ENCODE results near the gene LRRC8A. TPM values are rescaled to one million over a fixed set of nuclear protein-coding genes. Genes with fewer than 3 reads are reported as not detected.

Gene LRRC8A
- total RNA-seq, 2 donors from 2014 or later: 45.3 to 65.9 TPM

DNA sequence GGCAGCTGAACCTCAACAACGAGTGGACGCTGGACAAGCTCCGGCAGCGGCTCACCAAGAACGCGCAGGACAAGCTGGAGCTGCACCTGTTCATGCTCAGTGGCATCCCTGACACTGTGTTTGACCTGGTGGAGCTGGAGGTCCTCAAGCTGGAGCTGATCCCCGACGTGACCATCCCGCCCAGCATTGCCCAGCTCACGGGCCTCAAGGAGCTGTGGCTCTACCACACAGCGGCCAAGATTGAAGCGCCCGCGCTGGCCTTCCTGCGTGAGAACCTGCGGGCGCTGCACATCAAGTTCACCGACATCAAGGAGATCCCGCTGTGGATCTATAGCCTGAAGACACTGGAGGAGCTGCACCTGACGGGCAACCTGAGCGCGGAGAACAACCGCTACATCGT lies 26.4 kb downstream of the LRRC8A start:
- peaks cover 6 to 61% of the 10 kb centered on the region in 2 donors for H3K4me1 ChIP-seq
- no peak overlapping the region for H3K27ac ChIP-seq
- H3K4me3 ChIP-seq: no peak overlapping the region
- no peaks in the 10 kb centered on the region for H3K27me3 ChIP-seq
- peaks cover 38% of the 10 kb centered on the region for H3K36me3 ChIP-seq
- TF ChIP-seq, protein P1, sequence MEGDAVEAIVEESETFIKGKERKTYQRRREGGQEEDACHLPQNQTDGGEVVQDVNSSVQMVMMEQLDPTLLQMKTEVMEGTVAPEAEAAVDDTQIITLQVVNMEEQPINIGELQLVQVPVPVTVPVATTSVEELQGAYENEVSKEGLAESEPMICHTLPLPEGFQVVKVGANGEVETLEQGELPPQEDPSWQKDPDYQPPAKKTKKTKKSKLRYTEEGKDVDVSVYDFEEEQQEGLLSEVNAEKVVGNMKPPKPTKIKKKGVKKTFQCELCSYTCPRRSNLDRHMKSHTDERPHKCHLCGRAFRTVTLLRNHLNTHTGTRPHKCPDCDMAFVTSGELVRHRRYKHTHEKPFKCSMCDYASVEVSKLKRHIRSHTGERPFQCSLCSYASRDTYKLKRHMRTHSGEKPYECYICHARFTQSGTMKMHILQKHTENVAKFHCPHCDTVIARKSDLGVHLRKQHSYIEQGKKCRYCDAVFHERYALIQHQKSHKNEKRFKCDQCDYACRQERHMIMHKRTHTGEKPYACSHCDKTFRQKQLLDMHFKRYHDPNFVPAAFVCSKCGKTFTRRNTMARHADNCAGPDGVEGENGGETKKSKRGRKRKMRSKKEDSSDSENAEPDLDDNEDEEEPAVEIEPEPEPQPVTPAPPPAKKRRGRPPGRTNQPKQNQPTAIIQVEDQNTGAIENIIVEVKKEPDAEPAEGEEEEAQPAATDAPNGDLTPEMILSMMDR (IDR thresholded peaks at IDR 0.05): no peak
- DNase-seq (ENCODE audit: low spot score): no peak
- H3K9me3 ChIP-seq: no peaks in the 10 kb centered on the region

DNA sequence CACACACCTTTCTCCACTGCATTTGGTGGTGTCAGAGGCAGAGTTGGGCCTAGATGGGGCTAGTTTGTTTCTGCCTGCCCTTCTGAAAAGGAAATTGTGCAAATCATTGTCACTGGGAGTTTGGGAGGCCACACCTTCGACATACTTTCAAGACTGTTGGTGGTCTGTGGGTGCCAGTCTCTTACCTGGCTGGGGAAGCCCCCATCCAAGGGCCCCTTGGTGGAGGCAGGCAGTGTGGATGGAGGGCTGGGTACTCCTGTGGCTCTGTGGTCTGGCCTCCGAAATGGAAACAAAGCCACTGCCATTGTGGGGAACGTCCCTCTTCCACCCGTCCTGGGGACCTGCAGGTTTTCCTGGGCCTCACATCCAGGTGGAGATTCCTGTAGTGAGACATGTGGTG lies 27.9 kb downstream of the LRRC8A start:
- no peak overlapping the region for H3K4me3 ChIP-seq
- H3K4me1 ChIP-seq: peaks cover 6 to 69% of the 10 kb centered on the region in 2 donors
- TF ChIP-seq, protein P1 (IDR thresholded peaks at IDR 0.05): no peak
- DNase-seq (ENCODE audit: low spot score): no peak
- peak overlapping the region; percentile 44 to 75 for H3K27ac ChIP-seq
- H3K36me3 ChIP-seq: peaks cover 38% of the 10 kb centered on the region
- no peaks in the 10 kb centered on the region for H3K9me3 ChIP-seq
- no peaks in the 10 kb centered on the region for H3K27me3 ChIP-seq

DNA sequence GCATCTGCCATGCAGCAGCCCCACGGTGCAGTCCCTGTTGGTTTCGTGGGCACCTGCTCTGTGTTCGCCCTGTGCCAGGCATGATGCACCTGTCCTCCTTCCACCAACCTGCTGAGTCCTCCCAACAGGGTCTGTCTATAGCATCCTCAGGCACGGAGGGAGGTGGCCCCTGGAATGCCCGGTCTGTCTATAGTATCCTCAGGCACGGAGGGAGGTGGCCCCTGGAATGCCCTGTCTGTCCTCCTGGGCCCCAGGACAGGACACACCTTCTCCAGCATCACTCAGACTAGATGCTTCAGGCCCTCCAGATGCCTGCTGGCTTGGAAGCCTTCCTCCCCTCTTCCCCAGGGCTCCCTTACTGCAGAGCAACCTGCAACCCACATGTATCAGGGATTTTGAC lies 29.0 kb downstream of the LRRC8A start:
- TF ChIP-seq, protein P1 (IDR thresholded peaks at IDR 0.05): no peak
- H3K27me3 ChIP-seq: no peaks in the 10 kb centered on the region
- H3K9me3 ChIP-seq: no peaks in the 10 kb centered on the region
- peaks cover 6 to 80% of the 10 kb centered on the region in 2 donors for H3K4me1 ChIP-seq
- no peak for DNase-seq (ENCODE audit: low spot score)
- no peak overlapping the region for H3K4me3 ChIP-seq
- peaks cover 42% of the 10 kb centered on the region for H3K36me3 ChIP-seq
- H3K27ac ChIP-seq: peak overlapping the region; percentile 75 to 86

DNA sequence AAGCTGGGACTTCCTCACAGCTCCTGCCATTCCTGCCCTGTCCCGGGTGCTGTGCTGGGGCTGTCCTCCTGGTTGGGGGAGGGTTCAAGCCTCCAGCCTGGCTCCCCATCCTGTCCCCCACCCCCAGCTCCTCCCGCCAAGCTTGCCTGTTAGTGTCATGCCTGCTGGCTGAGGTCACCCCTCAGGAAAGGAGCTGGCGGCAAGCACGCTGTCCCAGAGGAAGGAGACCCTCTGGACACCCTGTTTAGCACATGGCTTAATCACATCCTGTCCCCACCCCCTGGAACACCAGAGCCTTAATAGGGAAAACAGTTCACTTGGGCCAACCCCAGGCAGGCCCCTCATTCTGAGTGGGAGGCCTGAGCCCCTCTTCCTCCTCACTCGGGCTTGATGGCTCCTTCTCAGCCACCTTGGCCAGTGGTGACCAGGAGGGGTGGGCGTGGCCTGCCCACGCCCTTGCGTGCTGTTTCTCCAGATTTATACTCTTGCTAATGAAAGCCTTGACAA lies 29.6 kb downstream of the LRRC8A start:
- Histone ChIP-seq H3K27me3 (no peaks in the 10 kb centered on the region), H3K27ac (peak overlapping the region; percentile 75 to 86), H3K9me3 (no peaks in the 10 kb centered on the region), H3K4me3 (no peak overlapping the region), H3K4me1 (peaks cover 6 to 85% of the 10 kb centered on the region in 2 donors), H3K36me3 (peaks cover 49% of the 10 kb centered on the region)
- DNase-seq (ENCODE audit: low spot score): peak; percentile 80
- TF ChIP-seq, protein P1 (IDR thresholded peaks at IDR 0.05): no peak

DNA sequence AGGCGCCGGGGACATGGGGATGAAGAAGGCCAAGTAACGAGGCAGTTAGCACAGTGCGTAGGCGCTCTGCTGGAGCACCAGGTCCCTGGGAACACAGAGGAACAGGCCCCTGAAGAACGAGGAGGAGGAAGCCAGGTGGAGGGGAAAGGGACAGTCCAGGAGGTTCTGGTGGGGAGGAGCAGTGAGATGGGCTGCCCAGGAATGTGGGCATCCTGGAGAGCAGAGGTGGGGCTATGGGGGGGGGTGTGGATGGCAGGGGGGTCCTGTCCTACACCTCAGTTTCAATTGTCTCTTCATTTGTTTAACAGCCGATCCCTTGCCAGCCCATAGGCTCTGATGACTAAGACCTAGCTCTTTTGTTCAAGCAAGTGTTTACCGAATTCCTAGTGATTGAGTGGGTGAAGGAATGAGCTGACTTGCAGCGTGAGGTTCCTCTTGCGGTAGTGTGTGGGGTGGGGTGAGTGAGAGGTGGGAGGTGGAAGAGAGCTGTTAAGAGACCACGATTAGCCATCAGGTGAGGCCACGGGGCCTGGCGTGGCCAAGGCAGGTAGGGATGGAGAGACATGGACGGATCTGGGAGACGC lies 30.4 kb downstream of the LRRC8A start:
- Histone ChIP-seq H3K9me3 (no peaks in the 10 kb centered on the region), H3K36me3 (peaks cover 50% of the 10 kb centered on the region), H3K4me1 (peaks cover 6 to 85% of the 10 kb centered on the region in 2 donors), H3K4me3 (no peak overlapping the region), H3K27me3 (no peaks in the 10 kb centered on the region), H3K27ac (peak overlapping the region; percentile 75 to 86)
- no peak for DNase-seq (ENCODE audit: low spot score)
- TF ChIP-seq, protein P1 (IDR thresholded peaks at IDR 0.05): no peak
